ENCODE data around the gene SPEM2.

DNA sequence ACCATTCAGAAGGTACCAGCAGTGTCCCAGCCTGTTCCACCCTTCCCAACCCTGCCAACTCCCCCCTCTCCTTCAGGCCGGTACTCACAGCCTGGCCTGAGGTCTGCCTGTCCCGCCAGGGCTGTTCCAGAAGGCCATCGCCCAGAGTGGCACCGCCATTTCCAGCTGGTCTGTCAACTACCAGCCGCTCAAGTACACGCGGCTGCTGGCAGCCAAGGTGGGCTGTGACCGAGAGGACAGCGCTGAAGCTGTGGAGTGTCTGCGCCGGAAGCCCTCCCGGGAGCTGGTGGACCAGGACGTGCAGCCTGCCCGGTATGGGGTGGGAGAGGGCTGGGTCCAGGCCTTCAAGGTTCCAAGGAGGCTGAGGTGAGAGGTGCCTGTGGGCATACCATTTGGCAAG lies 10.6 kb upstream of the SPEM2 start:
- TF ChIP-seq, protein P1, sequence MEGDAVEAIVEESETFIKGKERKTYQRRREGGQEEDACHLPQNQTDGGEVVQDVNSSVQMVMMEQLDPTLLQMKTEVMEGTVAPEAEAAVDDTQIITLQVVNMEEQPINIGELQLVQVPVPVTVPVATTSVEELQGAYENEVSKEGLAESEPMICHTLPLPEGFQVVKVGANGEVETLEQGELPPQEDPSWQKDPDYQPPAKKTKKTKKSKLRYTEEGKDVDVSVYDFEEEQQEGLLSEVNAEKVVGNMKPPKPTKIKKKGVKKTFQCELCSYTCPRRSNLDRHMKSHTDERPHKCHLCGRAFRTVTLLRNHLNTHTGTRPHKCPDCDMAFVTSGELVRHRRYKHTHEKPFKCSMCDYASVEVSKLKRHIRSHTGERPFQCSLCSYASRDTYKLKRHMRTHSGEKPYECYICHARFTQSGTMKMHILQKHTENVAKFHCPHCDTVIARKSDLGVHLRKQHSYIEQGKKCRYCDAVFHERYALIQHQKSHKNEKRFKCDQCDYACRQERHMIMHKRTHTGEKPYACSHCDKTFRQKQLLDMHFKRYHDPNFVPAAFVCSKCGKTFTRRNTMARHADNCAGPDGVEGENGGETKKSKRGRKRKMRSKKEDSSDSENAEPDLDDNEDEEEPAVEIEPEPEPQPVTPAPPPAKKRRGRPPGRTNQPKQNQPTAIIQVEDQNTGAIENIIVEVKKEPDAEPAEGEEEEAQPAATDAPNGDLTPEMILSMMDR (IDR thresholded peaks at IDR 0.05) = no peak
- no peak for TF ChIP-seq POLR2A (IDR thresholded peaks at IDR 0.05)

All from thyroid gland (tissue), 4 donors.